Activated T-cell treated with anti-CD3 and anti-CD28 coated beads, Interleukin-2, amount 50 U/mL, for 24 hours (primary cell): ENCODE results near the gene ABCA3.

ENCODE experiments used
- DNase-seq: peaks from one replicate; pipeline ENCODE4 v3.0.0-alpha.2; 2020
- H3K27ac Mint-ChIP-seq: 2 replicates; pipeline ENCODE4 v1.8.0; 2020; ENCODE audit warnings: mild to moderate bottlenecking, mixed read lengths
- H3K27me3 Mint-ChIP-seq: 2 replicates; pipeline ENCODE4 v1.8.0; 2020; ENCODE audit warnings: mixed read lengths
- H3K36me3 Mint-ChIP-seq: 2 replicates; pipeline ENCODE4 v1.8.0; 2020; ENCODE audit warnings: low read depth, mixed read lengths
- H3K4me1 Mint-ChIP-seq: 2 replicates; pipeline ENCODE4 v1.8.0; 2020; ENCODE audit warnings: low read depth, mixed read lengths
- H3K4me3 Mint-ChIP-seq: 2 replicates; pipeline ENCODE4 v1.8.0; 2020; ENCODE audit warnings: mild to moderate bottlenecking, moderate library complexity, mixed read lengths
- H3K9me3 Mint-ChIP-seq: 2 replicates; pipeline ENCODE4 v1.8.0; 2020; ENCODE audit warnings: mixed read lengths

ABCA3 gene

GRCh38 chr16:2365397-2366294 lies 25.1 kb upstream of the ABCA3 start:
- no peaks in the 10 kb centered on the region for H3K4me1 Mint-ChIP-seq
- no peak overlapping the region for H3K27ac Mint-ChIP-seq
- no peak overlapping the region for H3K4me3 Mint-ChIP-seq
- DNase-seq, result no peak
- no peaks in the 10 kb centered on the region for H3K9me3 Mint-ChIP-seq
- no peaks in the 10 kb centered on the region for H3K36me3 Mint-ChIP-seq
- peaks cover 28% of the 10 kb centered on the region for H3K27me3 Mint-ChIP-seq

GRCh38 chr16:2364638-2365210 lies 24.2 kb upstream of the ABCA3 start:
- Mint-ChIP-seq H3K27ac (no peak overlapping the region), H3K9me3 (no peaks in the 10 kb centered on the region), H3K36me3 (no peaks in the 10 kb centered on the region), H3K4me3 (no peak overlapping the region), H3K4me1 (no peaks in the 10 kb centered on the region), H3K27me3 (peaks cover 29% of the 10 kb centered on the region)
- DNase-seq, result no peak

GRCh38 chr16:2362218-2362617 lies 21.7 kb upstream of the ABCA3 start:
- no peak overlapping the region for H3K4me3 Mint-ChIP-seq
- H3K9me3 Mint-ChIP-seq, result no peaks in the 10 kb centered on the region
- DNase-seq, result no peak
- no peaks in the 10 kb centered on the region for H3K4me1 Mint-ChIP-seq
- no peaks in the 10 kb centered on the region for H3K36me3 Mint-ChIP-seq
- peaks cover 38% of the 10 kb centered on the region for H3K27me3 Mint-ChIP-seq
- H3K27ac Mint-ChIP-seq, result no peak overlapping the region

GRCh38 chr16:2361129-2361528 lies 20.6 kb upstream of the ABCA3 start:
- Mint-ChIP-seq H3K27ac (no peak overlapping the region), H3K27me3 (peaks cover 30% of the 10 kb centered on the region), H3K9me3 (no peaks in the 10 kb centered on the region), H3K4me1 (no peaks in the 10 kb centered on the region), H3K4me3 (no peak overlapping the region), H3K36me3 (no peaks in the 10 kb centered on the region)
- DNase-seq, result no peak

GRCh38 chr16:2359919-2360318 lies 19.4 kb upstream of the ABCA3 start:
- Mint-ChIP-seq H3K36me3 (no peaks in the 10 kb centered on the region), H3K27me3 (peaks cover 27% of the 10 kb centered on the region), H3K4me3 (no peak overlapping the region), H3K9me3 (no peaks in the 10 kb centered on the region), H3K27ac (no peak overlapping the region), H3K4me1 (no peaks in the 10 kb centered on the region)
- no peak for DNase-seq

GRCh38 chr16:2358811-2359210 lies 18.3 kb upstream of the ABCA3 start:
- DNase-seq, result no peak
- Mint-ChIP-seq H3K9me3 (no peaks in the 10 kb centered on the region), H3K27me3 (peaks cover 32% of the 10 kb centered on the region)

GRCh38 chr16:2357331-2357730 lies 16.8 kb upstream of the ABCA3 start:
- Mint-ChIP-seq H3K36me3 (no peaks in the 10 kb centered on the region), H3K9me3 (no peaks in the 10 kb centered on the region), H3K27me3 (peaks cover 32% of the 10 kb centered on the region), H3K4me3 (no peak overlapping the region), H3K4me1 (no peaks in the 10 kb centered on the region), H3K27ac (no peak overlapping the region)
- DNase-seq, result no peak

More at GRCh38 chr16:2358811-2359210, 18.3 kb upstream of the ABCA3 start:
- no peak overlapping the region for H3K4me3 Mint-ChIP-seq
- no peak overlapping the region for H3K27ac Mint-ChIP-seq
- no peaks in the 10 kb centered on the region for H3K4me1 Mint-ChIP-seq
- no peaks in the 10 kb centered on the region for H3K36me3 Mint-ChIP-seq

GRCh38 chr16:2350500-2350899 lies 10.0 kb upstream of the ABCA3 start:
- Mint-ChIP-seq H3K36me3 (no peaks in the 10 kb centered on the region), H3K9me3 (no peaks in the 10 kb centered on the region), H3K4me3 (no peak overlapping the region), H3K27ac (no peak overlapping the region), H3K4me1 (no peaks in the 10 kb centered on the region), H3K27me3 (peaks cover 15% of the 10 kb centered on the region)
- DNase-seq, result no peak

GRCh38 chr16:2343211-2343610 lies 2.7 kb upstream of the ABCA3 start:
- H3K36me3 Mint-ChIP-seq, result peaks cover 8% of the 10 kb centered on the region
- no peaks in the 10 kb centered on the region for H3K9me3 Mint-ChIP-seq
- H3K27me3 Mint-ChIP-seq, result peaks cover 14% of the 10 kb centered on the region
- H3K4me3 Mint-ChIP-seq, result no peak overlapping the region
- peaks cover 20% of the 10 kb centered on the region for H3K4me1 Mint-ChIP-seq
- no peak for DNase-seq
- H3K27ac Mint-ChIP-seq, result no peak overlapping the region

- Mint-ChIP-seq H3K27ac (no peak overlapping the region), H3K27me3 (peaks cover 14% of the 10 kb centered on the region), H3K4me1 (peaks cover 23% of the 10 kb centered on the region), H3K36me3 (peaks cover 8% of the 10 kb centered on the region), H3K9me3 (no peaks in the 10 kb centered on the region), H3K4me3 (no peak overlapping the region)
- peak; percentile 38 for DNase-seq
Measured at GRCh38 chr16:2341456-2342447, 1.2 kb upstream of the ABCA3 start.

GRCh38 chr16:2339521-2340484 lies 725 bp downstream of the ABCA3 start:
- Mint-ChIP-seq H3K36me3 (peaks cover 8% of the 10 kb centered on the region), H3K4me1 (peaks cover 24% of the 10 kb centered on the region), H3K9me3 (no peaks in the 10 kb centered on the region), H3K27me3 (peaks cover 14% of the 10 kb centered on the region), H3K27ac (peak overlapping the region; percentile 55), H3K4me3 (peak overlapping the region; percentile 85)
- DNase-seq, result peak; percentile 76

GRCh38 chr16:2337431-2338296 lies 2.9 kb downstream of the ABCA3 start:
- Mint-ChIP-seq H3K36me3 (peaks cover 8% of the 10 kb centered on the region), H3K27me3 (peaks cover 11% of the 10 kb centered on the region), H3K27ac (peak overlapping the region; percentile 58), H3K4me1 (peaks cover 21% of the 10 kb centered on the region), H3K9me3 (no peaks in the 10 kb centered on the region), H3K4me3 (peak overlapping the region; percentile 11)
- DNase-seq, result no peak
